Measurements from ENCODE around the gene CDC6.

Gene CDC6

DNA sequence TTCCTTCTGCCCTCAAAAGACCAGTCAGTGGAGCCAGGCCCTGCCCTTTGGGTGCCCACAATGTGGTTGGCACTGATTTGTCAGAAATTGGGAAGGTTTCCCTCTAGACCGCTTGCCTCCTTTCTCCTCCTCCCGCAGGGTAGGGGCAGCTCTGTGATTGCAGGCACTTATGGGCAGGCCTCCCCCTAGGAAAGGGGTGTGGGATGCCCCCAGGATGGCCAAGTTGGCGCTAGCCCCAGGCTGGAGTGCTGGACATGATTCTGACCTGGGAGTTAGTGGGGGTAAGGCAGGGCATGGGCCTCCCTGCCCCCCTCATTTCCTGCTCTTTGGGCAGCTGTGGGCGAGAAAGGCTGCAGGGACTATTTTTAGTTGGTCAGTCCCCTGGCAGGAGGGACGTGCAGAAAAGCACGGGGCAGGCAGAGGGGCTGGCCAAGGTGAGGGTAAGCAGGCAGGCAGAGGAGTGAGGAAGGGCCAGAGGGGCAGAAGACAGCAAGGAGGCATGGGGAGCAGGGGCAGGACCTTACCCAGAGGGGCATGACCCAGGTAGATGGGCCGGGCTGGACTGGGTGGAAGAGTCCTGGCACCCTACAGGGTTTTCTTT is 24.6 kb downstream of the CDC6 start:
- ATAC-seq: no peak

DNA sequence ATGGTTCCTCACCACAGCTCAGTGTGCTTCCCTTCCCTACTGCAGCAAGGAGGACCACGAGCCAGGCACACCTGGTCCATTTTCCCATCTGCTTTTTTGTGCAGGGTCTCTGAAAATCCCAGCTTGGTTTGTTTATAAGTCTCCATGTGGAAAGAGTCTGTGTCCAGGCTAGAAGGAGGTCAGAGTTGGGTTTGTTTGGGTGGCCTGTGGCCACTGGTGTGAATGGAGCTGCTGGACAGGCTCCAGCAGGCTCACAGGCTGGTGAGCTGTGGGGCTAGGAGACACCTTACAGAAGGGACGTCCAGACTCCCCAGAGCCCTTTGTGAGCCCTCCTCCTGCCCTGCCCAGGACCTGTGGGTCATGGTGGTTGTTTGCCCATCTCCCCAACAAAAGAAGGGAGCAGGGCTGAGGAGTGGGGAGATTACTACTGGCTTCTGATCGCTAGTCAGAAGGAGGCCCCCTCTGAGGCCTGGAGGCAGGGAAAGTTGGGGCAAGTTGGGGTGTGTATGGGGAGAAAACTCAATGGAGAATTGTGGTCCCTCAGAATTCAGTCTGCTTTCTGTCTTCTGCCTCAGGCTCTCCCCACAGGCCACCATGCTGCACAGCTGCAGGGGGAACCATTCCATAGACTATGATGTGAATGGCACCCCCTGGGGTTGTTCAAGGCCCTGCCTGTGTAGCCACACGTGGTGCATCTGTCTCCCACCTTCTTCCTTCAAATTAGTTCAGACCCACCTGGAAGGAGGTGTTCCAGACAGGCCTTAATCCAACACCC is 25.4 kb downstream of the CDC6 start:
- ATAC-seq: no peak

DNA sequence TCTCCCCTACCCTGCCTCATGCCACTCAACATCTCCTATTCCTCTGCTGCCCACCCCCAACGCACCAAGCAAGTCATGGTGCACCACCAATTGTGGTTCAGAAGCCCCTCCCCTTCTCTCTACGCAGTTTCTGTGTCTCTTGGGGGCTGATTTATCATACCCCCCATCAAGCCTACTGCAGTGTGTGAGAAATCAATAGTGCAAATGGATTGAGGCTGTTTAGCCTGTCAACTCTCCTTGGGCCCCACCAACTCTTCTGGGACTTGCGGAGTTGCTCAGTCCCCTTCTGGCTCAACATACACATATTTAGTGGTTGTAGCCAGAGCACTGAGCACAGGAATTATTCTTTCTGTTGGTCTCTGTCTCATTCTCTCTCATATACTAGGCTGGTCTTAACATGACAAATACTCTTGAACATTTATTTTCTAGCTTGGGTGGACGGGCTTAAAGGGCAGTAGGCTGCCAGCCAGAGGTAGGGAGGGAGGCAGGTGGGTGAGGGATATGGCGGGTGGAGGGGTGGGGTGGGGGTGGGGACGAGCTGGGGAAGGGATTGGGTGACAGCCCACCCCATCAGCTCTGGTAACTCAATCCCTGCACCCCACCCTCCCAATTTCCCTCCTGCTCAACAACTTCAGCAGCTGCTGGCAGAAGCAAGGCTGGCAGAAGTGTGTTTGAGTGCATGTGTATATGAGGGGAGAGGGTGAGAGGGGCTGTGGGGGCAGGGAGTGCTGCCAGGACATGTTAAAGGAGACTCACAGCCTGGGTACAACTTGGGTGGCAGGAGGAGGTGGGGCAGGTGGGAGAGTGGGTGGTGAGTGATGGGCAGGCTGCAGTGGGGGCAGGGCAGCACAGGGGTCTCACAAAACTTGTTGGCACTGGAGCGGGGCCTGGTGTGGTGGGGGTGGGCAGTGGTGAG is 26.2 kb downstream of the CDC6 start:
- ATAC-seq: no peak

- ATAC-seq: peak; percentile 45 to 65
Measured at GRCh38 chr17:40314584-40314956, 26.9 kb downstream of the CDC6 start.

DNA sequence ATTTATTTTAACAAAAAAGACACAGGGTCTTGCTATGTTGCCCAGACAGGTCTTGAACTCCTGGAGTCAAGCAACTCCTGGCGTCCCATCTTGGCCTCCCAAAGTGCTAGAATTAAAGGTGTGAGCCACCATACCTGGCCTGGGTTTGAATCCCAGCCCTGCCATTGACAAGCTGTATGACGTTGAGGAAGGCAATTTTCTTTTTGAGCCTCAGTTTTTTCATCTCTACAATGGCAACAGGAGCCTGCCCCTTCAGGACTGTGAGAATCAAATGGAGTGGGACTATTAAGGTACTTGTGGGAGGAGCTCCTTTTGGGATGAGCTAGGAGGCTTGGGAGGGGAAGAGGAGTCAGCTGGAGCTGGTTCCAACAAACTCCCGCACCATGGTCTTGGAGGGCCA is 27.5 kb downstream of the CDC6 start:
- no peak for ATAC-seq

DNA sequence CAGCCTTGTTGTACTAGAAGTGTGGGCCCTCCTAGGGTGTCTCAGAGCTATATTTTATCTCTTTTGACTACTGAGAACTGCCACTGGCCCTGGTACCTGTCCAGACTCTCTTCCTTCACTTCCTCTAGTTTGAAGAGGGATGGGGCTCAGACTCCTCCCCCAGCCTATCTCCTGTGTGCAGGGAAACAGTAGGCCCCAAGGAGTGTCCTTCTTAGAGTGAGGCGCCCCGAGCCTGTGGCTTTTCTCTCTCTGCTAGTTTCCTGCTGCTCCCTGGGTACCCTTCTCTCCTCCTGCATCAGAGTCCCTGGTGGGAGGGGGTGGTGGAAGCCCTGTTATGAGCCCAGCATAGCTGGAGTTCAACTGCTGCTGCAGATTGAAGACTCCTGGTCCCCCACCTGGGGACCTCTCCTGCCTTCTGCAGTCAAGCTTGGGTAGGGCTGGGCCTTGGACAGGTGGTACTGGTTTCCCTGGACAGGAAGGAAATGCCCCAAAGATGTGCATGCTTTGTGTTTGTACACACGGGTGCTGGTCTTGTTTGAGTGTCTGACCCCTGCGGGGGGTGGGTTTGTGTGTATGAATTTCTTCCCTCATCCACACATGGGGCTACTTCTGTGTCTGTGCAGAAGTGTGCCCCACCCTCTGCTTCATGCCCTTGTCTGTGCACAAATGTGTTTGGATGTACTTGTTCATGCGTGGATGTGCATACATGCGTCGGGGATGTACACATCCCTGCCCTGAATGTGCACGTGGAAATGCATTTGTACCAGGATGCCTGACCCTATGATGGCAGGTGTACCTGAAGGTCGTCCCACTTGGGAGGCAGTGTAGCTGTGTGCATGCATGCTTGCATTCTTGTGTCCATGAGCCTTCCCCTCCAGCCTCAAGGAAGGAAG is 28.2 kb downstream of the CDC6 start:
- no peak for ATAC-seq

- no peak for ATAC-seq
Measured at GRCh38 chr17:40316571-40317344, 29.1 kb downstream of the CDC6 start.

DNA sequence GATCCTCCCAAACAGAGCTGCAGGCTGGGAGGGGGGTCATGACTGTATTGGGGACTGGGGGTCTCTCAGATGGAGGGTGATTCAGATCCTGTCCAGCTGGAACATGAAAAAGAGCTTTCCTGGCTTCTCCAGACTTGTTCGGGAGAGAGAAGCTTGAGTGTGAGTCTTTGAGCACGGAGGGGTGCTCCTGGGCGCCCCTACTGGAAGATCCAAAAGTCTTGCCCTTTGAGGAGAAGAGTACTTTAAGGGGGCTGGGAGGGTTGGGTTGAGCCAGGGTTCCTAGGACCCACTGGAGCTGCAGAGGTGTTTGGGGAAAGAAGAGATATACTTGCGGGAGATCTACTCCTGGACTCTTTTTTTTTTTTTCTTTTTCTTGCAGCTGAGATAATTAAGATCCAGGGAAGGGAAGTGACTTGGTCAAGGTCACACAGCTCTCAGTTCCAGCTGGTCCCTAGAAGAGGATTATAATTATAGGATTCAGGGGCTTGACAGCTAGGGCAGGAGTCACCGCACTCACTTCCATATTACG is 29.7 kb downstream of the CDC6 start:
- ATAC-seq: no peak

DNA sequence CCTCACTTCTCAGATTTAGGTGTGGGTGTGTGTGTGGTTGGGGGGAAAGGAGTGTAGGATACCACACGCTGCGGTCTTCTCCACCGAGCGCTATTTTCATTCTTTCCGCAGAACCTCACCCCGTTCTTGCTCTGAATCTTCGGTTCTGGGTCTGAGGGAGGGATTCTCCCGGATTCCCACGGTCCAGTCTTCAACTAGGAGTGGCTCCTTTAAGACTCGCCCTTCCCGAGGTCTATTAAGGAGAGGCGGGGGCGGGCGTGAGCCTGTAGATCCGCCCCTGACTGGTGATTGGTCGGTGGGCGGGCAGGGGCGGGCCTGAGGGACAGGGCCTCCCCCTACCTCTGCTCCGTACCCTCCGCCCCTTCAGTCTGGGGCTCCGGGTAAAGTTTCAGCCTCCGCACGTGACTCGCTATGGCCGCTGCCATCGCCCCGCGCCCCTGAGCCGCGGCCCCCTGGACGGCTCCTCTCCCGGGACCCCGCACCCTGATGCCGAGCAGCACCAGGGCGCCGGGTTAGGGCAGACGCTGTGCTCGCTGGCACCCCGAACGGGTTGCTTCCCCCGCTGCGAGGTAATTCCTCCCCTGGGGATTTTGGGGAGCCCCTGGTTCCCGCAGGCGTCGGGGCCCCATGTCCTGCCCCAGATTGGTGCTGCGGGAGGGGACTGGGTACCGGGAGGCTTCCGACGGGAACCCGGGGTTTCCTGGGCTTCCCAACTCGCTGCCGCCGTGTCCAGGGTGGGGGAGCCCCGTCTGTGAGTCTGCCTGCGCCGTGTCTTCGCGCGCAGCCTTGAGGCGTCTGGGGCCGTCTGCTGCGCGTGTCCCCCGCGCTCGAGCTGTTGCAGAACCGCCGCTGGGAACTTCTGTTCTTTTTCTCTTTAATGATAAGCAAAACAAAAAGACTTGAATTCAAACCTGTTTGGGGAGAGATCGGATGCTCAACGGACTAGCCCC is 30.5 kb downstream of the CDC6 start:
- ATAC-seq: peak; percentile 71 to 78

DNA sequence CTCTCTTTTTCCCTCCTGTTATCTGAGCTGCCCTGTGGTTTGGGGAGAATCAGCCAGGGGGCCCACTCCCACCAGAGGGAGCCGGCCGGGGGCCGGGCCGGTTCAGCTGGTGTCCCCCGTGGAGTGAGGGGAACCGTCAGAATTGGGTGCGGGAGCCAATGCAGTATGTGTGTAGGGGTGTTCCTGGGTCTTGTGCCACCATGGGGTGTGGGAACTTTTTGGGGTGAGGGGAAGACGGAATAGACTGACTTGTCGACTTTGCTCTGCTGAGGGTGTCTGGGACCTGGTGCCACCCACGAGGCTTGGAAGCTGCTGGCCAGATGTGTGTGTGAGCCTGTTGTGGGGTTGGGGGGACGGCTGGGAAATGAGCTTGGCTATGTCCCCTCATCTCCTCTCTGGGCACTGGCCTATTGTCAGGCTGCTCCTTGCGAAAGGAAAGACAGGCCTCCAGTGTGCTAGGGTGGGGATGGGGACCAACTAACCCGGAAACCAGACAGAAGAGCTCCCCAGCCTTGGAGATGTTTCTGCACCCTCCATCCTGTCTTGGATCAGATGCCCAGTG is 31.2 kb downstream of the CDC6 start:
- ATAC-seq: no peak

GRCh38 chr17:40319651-40320540 is 32.2 kb downstream of the CDC6 start:
- ATAC-seq: no peak

DNA sequence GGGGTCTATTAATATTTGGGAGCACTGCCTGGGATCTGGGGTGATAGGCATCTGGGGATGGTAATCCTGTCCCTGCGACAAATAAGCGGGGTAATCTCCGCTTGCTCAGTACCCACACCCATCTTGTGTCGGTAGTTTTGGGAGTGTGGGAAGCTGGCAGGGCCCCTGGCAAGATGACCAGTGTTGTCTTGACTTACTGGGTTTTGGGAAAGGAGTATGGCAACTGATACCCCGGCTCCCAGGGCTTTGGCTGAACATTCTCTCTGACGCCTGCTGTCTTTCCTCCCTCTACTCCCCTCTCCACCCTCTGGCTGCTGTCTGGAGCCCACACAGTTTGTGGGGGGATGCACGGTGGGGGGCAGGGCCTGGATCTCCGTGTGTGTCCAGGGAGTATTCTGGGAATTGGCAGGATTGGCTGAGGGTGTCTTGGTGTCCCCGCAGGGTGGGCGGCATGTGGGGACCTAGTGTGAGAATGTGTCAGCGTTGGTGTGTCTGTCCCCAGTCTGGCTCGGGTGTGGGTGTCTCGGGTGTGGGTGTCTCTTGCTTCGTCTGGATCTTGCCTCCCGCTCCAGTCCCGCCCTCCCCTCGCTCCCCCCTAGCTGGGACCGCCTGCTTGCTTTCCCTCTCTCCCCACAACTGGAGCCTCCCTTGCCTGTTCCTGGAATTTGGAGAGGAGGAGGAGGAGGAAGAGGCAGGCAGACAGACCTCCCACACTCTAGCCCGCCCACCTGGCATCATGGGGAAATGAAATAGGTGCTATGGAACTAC is 33.3 kb downstream of the CDC6 start:
- no peak for ATAC-seq

- ATAC-seq: no peak
Measured at GRCh38 chr17:40321524-40321929, 33.8 kb downstream of the CDC6 start.

GRCh38 chr17:40321961-40322357 is 34.3 kb downstream of the CDC6 start:
- no peak for ATAC-seq

DNA sequence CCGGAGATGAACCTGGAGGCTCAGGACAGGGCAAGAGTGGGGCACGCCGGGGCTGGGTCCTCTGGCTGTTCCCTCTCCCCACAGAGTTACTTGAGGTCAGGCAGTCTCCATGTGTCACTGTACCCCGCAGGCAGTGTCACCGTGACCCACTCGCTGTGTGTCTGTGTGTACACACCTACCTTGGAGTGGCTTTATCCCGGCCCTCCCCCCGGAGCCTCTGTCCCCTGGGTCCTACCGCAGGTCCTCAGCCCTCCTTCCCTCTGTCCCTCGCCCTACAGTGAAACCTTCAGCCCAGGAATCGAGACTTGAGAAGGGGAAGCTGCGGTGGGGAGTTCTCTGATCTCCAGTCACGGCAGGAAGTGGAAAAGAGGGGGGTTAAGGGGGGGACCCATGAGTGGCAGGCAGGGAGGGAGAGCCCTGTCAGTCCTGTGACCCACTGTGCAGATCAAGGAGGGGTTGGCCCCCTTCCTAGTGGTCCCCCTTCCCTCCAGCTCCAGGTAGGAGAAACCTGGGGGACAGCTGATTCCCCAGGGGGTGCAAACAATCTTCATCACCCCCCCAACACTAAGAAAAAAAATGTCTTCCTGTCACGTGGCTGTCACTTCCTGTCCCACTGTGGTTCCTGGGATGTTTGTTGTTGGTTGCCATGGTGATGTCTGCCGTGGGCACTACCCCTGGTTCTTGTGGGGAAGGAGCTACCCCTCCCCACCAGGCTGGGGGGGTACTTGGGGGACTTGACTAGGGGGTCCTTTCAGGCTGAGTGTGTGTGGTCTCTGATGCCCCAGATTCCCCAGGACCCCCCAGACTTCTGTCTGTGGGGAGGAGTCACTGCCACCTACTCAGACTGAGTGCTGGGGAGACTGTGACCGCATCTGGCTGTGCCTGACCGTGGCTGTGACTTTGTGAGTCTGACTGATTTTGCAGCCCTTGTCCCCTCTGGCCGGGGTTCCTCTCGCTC is 35.0 kb downstream of the CDC6 start:
- ATAC-seq: peak; percentile 33 to 42

Measured in activated CD4-positive, CD25-positive, alpha-beta regulatory T cell treated with anti-CD3 and anti-CD28 coated beads, Interleukin-2, amount 50 U/mL, for 24 hours (primary cell).